Activated CD4-positive, alpha-beta T cell treated with anti-CD3 and anti-CD28 coated beads, Interleukin-2, amount 50 U/mL, for 1 hour (primary cell): ENCODE data around the gene PSMG3.

Experiments
- DNase-seq: peaks from one replicate; pipeline ENCODE4 v3.0.0-alpha.2; 2020

The PSMG3 gene

GRCh38 chr7:1557006-1557405 is 12.8 kb downstream of the PSMG3 start:
- no peak for DNase-seq

DNA sequence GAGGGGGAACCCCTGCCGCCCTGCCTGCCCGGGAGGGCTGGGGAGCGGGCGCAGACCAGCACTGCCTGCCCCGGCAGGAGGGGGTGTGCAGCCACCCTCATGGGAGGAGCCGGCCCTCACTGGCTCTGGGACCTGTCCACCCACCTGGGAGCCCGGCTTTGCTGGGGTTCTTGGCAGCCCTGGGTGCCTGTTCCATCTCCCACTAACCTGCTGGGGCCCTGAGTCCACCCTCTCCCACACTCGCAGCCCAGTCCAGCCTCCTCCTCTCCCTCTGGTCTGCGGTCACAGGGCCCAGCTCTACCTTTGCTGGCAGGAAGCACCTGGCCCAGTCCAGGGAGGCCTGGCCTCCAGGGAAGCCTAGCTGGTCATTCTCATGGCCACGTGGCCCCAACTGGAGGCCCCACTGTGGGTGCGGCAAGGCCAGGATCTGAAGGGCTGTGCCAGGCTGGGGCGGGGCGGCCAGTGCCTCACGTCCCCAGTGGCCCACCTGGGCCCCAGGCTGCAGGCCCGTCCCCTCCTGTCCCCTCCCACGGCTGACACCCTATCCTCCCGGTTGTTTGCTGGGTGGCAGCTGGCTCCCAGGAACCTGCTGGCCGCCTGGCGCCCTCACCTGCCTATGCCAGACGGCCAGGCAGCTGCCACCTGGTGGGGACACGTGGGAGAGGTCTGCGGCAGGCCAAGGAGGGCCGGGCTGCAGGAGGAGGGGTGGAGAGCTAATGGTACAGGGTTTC is 13.9 kb downstream of the PSMG3 start, which contains the start of gene TMEM184A:
TSS of gene TMEM184A (minus strand) at position 393 of the 731 bp plus-strand sequence. CDS start 721 bp downstream, outside the sequence.
- DNase-seq, result peak; percentile 55

DNA sequence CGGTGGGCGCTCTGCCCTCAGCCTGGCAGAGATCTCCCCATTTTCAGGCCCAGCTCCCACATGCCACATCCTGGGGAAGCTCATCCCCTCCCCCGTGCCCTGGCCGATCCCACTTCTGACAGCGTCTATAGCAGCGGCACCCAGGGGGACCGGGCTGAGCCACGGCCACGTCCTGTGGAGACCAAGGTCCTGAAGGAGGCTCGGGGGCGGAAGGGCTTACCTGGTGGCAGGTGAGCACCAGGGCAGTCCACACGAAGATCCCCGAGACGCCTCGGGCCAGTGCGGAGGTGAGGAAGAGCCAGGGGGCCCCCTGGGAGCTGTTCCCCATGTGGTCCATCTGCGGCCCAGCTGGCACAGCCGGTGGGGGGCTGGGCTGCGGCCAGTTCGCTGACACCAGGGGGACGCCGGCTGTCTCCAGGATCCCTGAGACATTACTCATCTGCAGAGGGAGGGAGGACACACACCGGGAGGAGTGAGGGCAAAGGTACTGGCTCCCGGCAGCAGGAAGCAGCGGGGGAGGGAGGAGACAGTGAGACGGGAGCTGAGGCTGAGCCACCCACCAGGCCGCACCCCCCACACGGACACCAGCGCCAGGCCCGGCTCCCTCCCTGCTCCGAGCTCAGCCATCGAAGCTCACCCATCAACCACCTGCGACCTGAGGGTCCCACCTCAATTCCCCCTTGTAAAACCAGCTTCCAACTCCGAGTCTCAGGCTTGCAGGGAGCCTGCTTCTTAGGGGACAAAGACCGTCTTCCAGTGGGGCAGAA is 14.6 kb downstream of the PSMG3 start:
- no peak for DNase-seq

GRCh38 chr7:1554333-1555045 is 15.3 kb downstream of the PSMG3 start:
- no peak for DNase-seq

DNA sequence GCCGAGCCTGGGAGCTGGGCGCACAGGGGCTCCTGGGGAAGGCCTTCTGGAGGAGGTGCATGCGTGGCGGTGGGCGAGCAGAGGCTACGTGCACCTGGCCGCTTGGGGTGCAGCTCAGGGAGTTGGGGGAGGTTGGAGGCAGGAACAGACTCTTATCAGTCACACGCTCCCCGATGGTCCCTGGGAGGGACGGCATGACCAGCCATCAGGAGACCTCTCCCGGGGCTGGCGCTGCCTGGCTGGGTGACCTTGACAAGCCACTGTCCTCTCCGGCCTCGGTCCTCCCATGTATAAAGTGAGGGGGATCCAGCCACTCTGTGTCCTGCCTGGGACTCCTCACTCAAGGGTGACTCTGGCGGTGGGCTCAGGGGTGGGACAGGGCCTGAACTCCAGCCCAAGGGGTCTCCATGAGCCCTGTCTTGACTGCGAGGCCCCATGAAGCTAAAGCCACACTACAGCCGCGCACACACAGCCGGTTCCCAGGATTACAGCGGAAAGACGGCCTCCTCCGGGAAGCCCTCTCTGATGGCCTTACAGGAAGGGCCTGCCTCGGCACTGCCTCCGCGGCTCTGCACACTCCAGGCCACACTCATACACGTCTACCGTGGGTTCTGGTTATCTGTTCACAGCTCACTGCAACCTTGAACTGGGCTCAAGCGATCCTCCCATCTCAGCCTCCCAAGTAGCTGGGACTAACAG is 16.2 kb downstream of the PSMG3 start:
- DNase-seq, result no peak

DNA sequence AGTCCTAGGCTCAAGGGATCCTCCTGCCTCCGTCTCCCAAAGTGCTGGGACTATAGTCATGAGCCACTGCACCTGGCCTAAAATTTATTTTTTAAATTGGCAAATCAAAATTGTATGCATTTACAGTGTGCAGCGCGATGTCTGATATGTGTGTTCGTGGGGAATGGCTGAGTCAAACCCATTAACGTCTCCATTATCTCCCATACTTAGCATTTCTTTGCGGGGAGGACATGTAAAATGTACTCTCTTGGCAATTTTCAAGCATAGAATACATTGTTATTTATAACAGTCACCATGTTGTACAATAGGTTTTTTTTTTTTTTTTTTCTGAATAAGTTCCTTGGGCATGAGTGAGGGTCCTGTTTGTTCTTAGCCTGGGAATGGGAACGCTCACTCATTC is 17.6 kb downstream of the PSMG3 start:
- no peak for DNase-seq

DNA sequence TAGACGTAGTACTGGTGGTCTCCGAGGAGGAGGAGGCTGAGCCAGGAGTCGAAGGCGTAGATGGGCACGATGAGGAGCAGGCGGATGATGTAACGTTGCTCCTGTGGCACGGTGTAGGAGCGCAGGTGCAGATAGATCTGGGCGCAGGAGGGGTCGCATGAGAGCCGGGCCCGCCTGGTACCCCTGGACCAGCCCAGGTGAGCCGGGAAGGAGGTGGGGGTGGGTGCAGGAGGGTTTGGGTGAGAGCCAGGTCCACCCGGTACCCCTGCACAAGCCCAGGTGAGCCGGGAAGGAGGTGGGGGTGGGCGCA is 19.0 kb downstream of the PSMG3 start:
- DNase-seq, result no peak

DNA sequence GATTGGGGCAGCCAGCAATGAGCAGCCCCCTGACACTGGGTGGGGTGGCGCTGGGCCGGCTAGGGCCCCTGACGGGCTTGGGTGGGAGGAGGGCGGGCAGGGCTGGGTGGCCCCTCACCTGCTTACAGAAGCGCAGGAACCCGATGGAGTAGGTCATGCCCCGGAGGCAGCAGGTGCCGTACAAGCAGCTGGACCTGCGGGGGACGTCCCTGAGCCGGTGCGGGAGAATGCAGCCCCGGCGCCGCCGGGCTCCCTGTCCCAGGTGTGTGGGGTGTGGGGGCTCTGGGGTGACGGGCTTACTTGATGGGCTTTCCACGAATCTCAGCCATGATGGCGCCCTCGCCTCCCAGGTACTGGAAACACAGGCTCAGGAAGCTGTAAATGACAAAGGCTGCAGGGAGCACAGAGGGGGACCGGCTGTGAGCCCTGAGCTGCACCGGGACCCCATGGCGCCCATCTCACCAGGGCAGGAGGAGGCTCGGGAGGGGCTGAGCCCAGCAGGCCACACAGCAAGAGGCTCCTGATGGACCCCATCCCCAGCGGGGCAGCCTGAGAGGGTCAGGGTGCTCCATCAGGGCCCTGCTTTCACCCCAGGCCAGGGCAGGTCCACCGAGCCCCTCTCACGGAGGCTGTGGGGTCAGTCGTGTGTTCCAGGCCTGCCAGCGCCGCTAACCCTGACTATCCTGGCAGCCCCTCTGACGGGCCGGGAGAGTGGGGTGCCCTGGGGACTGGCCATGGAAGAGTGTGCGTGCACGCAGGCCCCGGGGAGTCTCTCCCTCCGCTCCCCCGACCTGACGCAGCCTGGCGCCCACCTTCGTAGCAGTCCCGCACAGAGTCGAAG is 19.6 kb downstream of the PSMG3 start:
- no peak for DNase-seq

GRCh38 chr7:1549357-1550004 is 20.4 kb downstream of the PSMG3 start:
- DNase-seq, result no peak

- no peak for DNase-seq
These were observed 20.9 kb downstream of the PSMG3 start for GRCh38 chr7:1548944-1549343.

DNA sequence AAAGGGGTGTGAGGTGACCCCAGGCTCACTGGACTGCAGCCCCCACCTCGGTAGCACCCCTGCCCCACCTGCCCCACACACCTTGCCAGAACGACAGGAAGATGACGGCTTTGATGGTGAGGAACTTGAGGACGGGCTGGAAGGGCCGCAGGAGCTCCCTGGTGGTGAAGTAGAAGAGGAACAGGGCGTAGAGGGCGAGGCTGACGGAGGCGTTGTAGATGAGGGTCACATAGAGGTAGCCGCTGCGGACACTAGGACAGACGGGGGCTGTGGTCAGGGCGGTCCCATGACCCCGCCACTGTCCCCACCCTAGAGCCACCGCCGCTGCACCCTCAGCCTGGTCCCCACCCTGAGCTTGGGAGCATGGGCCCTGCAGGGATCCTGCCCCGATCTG is 21.4 kb downstream of the PSMG3 start:
- DNase-seq, result no peak

- DNase-seq, result no peak
These were observed 21.9 kb downstream of the PSMG3 start for GRCh38 chr7:1547777-1548437.

DNA sequence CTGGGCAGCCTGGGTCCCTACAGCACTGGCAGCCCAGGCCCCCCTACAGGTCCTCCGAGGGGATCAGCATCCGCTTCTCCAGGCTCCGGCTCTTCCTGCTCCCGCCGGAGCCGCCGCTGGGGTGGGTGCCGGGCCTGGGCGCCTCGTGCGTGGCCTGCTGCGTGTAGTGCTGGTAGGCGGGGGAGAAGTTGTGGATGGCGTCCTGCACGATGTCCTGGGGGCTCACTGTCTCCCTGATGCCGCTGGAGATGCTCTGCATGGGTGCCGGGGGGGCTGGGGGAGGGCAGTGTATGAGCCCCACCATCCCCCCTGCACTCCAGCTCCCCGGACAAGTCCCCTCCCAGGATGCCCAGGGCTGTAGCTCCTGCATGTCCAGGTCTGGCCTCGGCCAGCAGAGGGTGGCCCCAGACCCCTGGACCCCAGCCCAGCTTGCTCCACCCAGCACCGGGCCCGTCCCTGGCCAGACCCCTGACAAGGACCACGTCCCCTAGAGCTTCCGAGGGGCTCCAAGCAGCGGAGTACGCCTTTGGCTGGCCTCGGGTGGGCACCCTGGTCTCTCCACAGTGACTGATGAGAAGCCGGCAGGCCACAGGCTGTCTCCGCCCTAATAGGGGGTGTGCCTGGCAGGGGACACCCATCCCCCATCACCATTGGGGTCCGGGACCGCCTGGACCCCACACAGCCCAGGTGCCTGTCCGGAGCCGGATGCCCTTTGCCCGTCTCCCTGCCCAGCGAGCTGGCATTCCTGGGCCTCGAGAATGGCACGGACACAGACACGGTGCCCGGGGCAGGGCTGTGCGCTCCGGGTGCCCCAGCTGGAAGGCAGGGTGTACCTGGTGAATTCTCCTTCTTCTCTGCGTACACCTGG is 22.7 kb downstream of the PSMG3 start:
- DNase-seq, result no peak

DNA sequence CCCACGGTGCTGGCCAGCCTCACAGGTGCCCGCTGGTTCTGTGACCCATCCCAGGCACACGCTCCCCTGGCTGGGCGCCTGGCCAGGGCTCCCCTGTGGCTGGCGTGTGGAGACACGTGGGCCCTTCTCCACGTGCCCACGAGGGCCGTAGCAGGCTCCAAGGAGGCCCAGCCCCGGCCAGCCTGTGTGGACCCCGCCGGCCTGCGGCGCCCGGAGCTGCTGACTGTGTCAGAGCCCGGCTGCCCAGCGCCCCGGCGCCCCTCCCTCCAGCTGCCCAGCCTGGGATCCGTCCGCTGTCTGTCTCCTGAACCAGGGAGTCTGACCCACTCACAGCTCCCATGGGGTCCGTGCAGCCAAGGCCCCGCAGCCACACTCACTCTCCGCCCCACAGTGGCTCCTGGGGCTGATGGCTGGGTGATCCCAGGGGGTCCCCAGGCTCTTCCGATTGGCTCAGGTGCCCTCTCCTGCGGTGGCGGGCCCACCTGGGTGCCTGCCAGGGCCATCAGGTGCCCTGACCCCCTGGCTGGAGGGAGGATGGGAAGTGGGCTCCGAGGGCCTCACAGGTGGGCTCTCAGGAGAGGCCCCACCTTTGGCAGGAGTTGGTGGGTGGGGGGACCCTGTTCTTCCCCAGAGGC is 23.4 kb downstream of the PSMG3 start:
- DNase-seq, result no peak

- DNase-seq, result no peak
These were observed 24.2 kb downstream of the PSMG3 start for GRCh38 chr7:1545417-1546246.

DNA sequence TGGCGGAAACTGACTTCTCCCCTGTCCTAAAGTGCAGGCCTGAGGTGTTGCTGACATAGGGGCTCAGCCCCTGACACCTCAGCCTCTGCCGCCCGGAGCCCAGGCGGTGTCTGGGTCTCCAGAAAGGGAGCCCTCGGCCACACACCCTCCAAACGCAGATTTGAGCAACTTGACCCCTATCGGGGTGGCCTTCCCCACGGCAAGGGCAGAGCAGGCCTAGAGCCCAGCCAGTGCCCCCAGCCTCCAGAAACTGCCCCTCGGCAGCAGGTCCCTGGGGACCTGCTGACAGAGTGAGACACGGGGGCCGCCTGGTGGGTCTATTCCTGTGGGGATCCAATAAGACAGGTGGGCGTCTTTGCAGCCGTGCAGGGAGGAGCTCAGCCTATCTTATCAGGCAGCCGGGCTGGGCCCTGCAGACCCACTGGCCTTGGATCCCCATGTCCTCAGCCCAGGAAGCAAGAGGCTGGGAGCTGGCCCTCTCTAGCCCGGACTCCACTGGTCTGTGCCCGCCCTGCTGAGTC is 24.9 kb downstream of the PSMG3 start:
- DNase-seq, result no peak

DNA sequence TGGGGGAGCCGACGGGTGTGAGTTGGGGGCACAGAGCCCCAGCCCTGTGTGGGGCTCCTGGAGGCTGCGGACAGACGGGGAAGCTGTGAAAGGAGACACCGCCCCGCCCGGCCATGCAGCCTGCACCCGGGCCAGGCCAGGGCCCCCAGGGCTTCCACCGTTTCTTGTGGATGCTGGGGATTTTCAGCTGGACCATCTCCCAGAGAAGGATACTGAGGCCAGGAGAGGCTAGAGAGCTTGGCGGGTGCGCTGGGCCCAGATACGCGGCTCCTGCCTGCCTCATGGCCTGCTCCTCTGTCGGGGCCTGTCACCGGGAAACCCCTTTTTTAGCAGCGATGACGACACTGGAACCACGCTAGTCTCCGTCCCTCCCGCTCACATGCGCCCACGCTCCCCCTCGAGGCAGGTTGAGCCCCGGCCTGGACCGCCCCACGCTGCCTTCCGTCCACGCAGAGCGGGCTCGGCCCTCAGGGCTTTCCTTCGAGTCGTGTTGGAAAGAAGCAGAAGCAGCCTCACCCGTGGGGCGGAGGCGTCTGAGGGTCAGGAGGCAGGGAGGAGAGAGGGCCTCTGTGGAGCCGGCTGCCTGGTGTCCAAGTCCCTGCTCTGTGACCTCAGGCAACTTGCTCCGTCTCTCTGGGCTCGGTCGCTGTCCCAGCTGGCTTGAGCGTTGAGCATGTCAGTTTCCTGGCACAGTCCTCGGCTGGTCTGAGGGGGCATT is 25.5 kb downstream of the PSMG3 start:
- DNase-seq, result no peak

DNA sequence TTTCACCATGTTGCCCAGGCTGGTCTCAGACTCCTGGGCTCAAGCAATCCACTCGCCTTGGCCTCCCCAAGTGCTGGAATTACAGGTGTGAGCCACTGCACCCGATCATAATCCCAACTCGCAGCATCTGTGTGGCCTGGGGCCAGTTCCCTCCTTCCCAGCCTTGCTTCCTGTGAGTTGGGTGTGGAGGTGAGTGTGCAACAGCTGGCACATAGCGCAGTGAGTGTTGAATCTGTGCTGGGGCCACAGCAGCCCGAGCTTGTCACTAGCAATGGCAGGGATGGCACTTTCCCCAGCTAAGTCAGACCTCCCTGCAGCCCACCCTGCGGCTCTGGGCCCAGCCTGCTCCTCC is 26.0 kb downstream of the PSMG3 start:
- no peak for DNase-seq
